Activated CD8-positive, alpha-beta T cell treated with anti-CD3 and anti-CD28 coated beads, Interleukin-2, amount 10 ng/mL, durations not matched to agents 7 days and 5 days (primary cell): Measurements from ENCODE around the gene OPRM1. TPM values are rescaled to one million over a fixed set of nuclear protein-coding genes. Genes with fewer than 3 reads are reported as not detected.

Source experiments
- ATAC-seq: fragments of 150-1000 bp; cut with Tn5 transposase; one replicate; pipeline ENCODE4 v1.10.0; 2021; ENCODE audit warnings: moderate library complexity
- CTCF ChIA-PET: fragments of 350-600 bp; sonication (Branson Sonifier 250); formaldehyde crosslinking; loops from one replicate; lab custom pipeline; 2021; ENCODE audit warnings: antibody characterized with exemption; lab: Charles Lee
- POLR2A ChIA-PET: fragments of 350-600 bp; sonication (Branson Sonifier 250); formaldehyde crosslinking; loops from one replicate; lab custom pipeline; 2021; ENCODE audit warnings: antibody characterized with exemption; lab: Charles Lee
- DNase-seq: peaks from one replicate; pipeline ENCODE4 v3.0.0-alpha.2; 2020
- H3K27ac Mint-ChIP-seq: one replicate; pipeline ENCODE4 v1.8.0; 2021; ENCODE audit warnings: mild to moderate bottlenecking, mixed read lengths
- H3K27me3 Mint-ChIP-seq: one replicate; pipeline ENCODE4 v1.8.0; 2021; ENCODE audit warnings: low read depth, mixed read lengths
- H3K36me3 Mint-ChIP-seq: one replicate; pipeline ENCODE4 v1.8.0; 2021; ENCODE audit warnings: low read depth, mixed read lengths
- H3K4me1 Mint-ChIP-seq: one replicate; pipeline ENCODE4 v1.8.0; 2021; ENCODE audit warnings: low read depth, mixed read lengths
- H3K4me3 Mint-ChIP-seq: one replicate; pipeline ENCODE4 v1.8.0; 2021; ENCODE audit warnings: mild to moderate bottlenecking, mixed read lengths
- H3K9me3 Mint-ChIP-seq: one replicate; pipeline ENCODE4 v1.8.0; 2022; ENCODE audit warnings: mixed read lengths; ENCODE audit not compliant: insufficient read depth
- total RNA-seq, 2 experiments: library from RNA; stranded (reverse); gene quantifications; one replicate each; pipeline ENCODE4 v1.2.3, GENCODE V29; 2021

The OPRM1 gene
- total RNA-seq, 2 experiments from 2014 or later = not detected

DNA sequence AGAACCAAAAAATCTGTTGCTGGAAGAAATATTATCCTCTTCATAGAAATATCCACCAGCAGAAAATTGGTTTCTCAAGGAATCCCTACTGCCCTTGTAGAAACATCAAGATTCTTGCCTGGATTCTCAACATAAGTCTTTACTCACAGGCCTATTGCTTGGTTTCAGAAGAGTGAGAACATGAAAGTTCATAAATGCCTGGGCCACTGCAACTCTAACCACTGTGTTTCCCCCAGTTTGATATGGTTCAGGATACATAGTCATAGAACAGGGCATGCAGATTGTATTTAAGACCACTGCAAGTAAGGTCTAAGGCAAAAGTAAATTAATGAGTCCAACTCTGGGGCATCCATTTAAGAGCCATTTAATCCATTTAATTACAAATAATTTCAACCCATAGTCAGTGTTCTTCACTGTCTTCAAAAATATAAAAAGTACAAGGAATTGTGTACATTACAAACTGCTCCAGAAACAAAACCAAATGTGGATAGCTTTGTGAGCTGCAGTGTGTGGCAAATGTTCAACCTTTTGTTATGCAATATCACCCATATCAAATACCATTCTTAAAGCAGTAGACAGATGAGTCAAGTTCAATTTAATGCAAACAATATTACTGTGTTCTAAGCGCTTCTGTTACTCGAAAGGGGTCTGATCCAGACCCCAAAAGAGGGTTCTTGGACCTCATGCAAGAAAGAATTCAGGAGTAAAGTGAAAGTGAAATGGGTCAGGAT lies 83.3 kb downstream of the OPRM1 start:
- POLR2A ChIA-PET = no interaction called here
- Mint-ChIP-seq H3K9me3 (no peaks in the 10 kb centered on the region), H3K36me3 (no peaks in the 10 kb centered on the region), H3K4me1 (peaks cover 3% of the 10 kb centered on the region), H3K27ac (no peak overlapping the region), H3K27me3 (peaks cover 4% of the 10 kb centered on the region), H3K4me3 (no peak overlapping the region)
- ATAC-seq (no peak), DNase-seq (no peak)
- CTCF ChIA-PET = no interaction called here

DNA sequence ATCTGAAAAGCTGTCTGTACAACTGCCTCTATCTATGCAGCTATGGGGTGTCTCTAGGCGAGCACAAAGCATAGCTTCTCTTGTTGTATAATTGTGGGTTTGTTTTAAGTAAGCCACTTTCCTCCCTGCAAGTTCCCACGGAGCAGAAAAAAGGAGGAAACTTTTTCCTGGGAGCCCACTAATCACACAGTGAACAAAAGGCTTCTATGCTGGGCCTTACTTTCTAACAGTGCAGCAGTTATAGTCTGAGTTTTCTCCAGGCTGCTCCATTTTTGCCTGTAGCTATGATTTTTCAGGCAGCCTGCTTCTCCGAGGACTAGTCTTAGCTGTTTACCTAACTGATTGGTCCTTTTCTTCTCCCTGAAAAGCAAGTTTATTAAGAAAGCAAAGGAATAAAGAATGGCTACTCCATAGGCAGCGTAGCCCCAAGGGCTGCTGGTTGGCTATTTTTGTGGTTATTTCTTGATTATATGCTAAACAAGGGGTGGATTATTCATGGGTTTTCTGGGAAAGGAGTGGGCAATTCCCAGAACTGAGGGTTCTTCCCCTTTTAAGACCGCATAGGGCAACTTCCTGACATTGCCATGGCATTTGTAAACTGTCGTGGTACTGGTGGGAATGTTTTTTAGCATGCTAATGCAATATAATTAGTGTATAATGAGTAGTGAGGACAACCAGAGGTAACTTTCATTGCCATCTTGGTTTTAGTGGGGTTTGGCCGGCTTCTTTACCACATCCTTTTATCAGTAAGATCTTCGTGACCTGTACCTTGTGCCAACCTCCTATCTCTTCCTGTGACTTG lies 84.3 kb downstream of the OPRM1 start:
- H3K4me1 Mint-ChIP-seq = peaks cover 3% of the 10 kb centered on the region
- H3K27ac Mint-ChIP-seq = no peak overlapping the region
- ATAC-seq = no peak
- H3K9me3 Mint-ChIP-seq = no peaks in the 10 kb centered on the region
- ChIA-PET POLR2A (no interaction called here), CTCF (no interaction called here)
- H3K27me3 Mint-ChIP-seq = peaks cover 4% of the 10 kb centered on the region
- no peaks in the 10 kb centered on the region for H3K36me3 Mint-ChIP-seq
- DNase-seq = no peak
- H3K4me3 Mint-ChIP-seq = no peak overlapping the region

DNA sequence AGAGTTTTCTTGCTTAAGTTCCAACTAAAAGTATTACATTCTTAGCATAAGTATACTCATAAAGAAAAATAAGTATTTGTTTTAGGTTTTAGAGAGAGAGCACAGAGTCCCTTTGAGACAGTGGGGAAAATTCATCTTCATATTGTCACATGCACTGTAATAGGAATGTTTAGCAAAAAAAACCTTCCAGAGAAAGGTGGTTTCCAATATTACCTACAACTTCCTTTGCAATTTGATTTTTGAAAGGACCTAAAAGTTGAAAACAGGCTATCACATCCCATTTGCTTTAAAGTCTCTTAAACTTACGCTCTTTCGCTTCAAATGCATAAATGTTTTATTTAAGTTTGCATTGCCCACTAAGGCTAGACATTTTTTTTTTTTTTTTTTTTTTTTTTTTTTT lies 86.4 kb downstream of the OPRM1 start:
- H3K4me1 Mint-ChIP-seq = peaks cover 3% of the 10 kb centered on the region
- DNase-seq (no peak), ATAC-seq (no peak)
- ChIA-PET POLR2A (no interaction called here), CTCF (no interaction called here)
- no peak overlapping the region for H3K4me3 Mint-ChIP-seq
- H3K9me3 Mint-ChIP-seq = no peaks in the 10 kb centered on the region
- no peaks in the 10 kb centered on the region for H3K27me3 Mint-ChIP-seq
- no peak overlapping the region for H3K27ac Mint-ChIP-seq
- no peaks in the 10 kb centered on the region for H3K36me3 Mint-ChIP-seq

GRCh38 chr6:154127657-154128056 lies 88.6 kb downstream of the OPRM1 start:
- ATAC-seq = no peak
- H3K36me3 Mint-ChIP-seq = no peaks in the 10 kb centered on the region
- ChIA-PET POLR2A (no interaction called here), CTCF (no interaction called here)
- no peaks in the 10 kb centered on the region for H3K27me3 Mint-ChIP-seq
- no peaks in the 10 kb centered on the region for H3K9me3 Mint-ChIP-seq
- H3K27ac Mint-ChIP-seq = no peak overlapping the region
- no peak for DNase-seq
- H3K4me3 Mint-ChIP-seq = no peak overlapping the region
- peaks cover 3% of the 10 kb centered on the region for H3K4me1 Mint-ChIP-seq

DNA sequence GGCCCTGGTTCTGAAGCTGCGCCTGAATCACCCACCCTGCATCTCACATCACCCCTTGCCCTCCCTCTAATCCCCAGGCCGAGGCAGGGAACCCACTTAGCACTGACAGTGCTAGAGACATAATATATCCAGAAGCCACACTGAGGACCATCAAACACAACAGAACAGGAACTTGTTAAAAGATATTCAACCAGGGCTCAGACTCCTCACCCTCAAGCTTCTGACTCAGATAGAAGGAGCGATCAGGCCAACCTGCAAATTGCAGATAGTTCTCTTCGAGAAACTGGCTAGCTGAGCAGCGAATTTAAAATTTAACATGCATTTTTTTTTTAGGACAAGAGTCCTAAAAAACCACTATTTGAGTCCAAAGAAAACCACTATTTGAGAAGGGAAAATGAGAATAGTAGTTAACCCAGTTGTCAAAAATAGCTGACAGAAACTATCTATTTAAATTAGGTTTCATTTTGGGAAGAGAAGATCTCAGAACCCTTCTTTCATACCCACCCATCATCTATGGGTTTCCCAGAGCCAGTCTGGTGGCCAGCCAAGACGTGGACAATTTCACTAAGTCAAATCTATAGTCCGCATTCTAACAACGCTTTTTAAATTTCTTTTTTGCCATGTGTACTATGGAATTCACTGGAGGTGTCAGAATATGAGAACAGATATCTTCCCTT lies 95.6 kb downstream of the OPRM1 start:
- no peaks in the 10 kb centered on the region for H3K27me3 Mint-ChIP-seq
- H3K36me3 Mint-ChIP-seq = no peaks in the 10 kb centered on the region
- no peak overlapping the region for H3K4me3 Mint-ChIP-seq
- no peak overlapping the region for H3K27ac Mint-ChIP-seq
- no peaks in the 10 kb centered on the region for H3K9me3 Mint-ChIP-seq
- CTCF ChIA-PET = no interaction called here
- POLR2A ChIA-PET = no interaction called here
- ATAC-seq (no peak), DNase-seq (no peak)
- H3K4me1 Mint-ChIP-seq = no peaks in the 10 kb centered on the region

DNA sequence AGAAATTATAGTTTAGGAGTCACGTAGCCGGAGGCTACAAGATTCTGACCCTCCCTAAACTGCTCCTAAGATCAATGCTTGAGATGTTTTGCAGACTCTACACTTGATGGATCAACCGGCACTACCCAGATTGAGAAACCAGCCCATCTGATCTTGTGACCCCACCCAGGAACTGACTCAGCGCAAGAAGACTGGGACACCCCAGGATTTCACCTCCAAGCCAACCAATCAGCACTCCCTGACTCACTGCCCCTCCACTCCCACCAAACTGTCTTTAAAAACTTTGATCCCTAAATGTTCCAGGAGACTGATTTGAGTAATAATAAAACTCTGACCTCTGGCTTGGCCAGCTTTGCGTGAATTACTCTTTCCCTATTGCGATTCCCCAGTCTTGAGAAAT lies 99.8 kb downstream of the OPRM1 start:
- ATAC-seq = no peak
- Mint-ChIP-seq H3K27ac (no peak overlapping the region), H3K27me3 (no peaks in the 10 kb centered on the region), H3K4me1 (no peaks in the 10 kb centered on the region), H3K36me3 (no peaks in the 10 kb centered on the region), H3K9me3 (no peaks in the 10 kb centered on the region), H3K4me3 (no peak overlapping the region)
- DNase-seq = no peak
- POLR2A ChIA-PET = no interaction called here
- CTCF ChIA-PET = no interaction called here

DNA sequence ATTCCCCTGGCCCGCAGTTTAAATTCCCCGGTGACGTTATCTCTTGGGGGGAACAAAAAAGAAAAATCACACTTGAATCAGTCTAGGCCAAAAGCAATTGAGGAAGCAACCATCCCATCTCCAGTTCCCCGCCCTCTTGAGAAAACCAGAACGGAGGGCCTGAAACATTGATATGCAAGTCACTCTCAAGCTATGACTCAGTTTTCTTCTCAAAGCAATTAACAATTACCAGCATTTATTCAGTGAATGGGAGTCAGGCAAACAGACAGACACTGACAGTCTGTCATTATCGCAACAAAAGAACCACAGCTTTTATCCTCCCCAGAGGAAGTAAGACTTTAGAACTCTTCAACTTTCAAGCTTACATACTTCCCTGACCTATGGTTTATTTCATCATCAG lies 100.9 kb downstream of the OPRM1 start:
- H3K36me3 Mint-ChIP-seq = no peaks in the 10 kb centered on the region
- CTCF ChIA-PET = interaction anchor here (0.9 to 2.5 kb wide), 3 partner anchors 17 to 466 kb away, joined by 3 to 9 read pairs (median 3); no protein-coding TSS in a partner anchor
- H3K4me3 Mint-ChIP-seq = no peak overlapping the region
- H3K27me3 Mint-ChIP-seq = no peaks in the 10 kb centered on the region
- no peak for ATAC-seq
- no peak overlapping the region for H3K27ac Mint-ChIP-seq
- H3K9me3 Mint-ChIP-seq = no peaks in the 10 kb centered on the region
- DNase-seq = no peak
- POLR2A ChIA-PET = no interaction called here
- H3K4me1 Mint-ChIP-seq = no peaks in the 10 kb centered on the region

DNA sequence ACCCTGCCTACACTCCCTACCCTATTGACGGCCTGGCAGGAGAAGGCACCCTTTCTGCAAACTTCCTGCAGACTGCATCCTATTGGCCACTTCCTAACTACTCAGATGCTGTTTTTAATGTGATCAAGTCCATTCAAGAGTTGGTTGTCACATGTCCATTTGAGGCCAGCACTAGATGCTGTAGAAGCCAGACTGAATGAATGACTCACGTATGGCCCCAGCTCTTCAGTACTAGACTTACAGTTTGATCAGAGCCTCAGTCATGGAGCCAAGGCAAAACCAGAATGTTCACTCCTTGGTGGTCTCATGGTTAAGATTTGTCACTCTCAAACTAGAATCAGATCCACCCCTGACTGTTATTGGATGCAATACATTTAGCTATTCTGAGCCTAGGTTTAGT lies 101.7 kb downstream of the OPRM1 start:
- Mint-ChIP-seq H3K4me3 (no peak overlapping the region), H3K4me1 (no peaks in the 10 kb centered on the region), H3K27me3 (peaks cover 2% of the 10 kb centered on the region), H3K9me3 (no peaks in the 10 kb centered on the region), H3K27ac (no peak overlapping the region), H3K36me3 (no peaks in the 10 kb centered on the region)
- CTCF ChIA-PET = interaction anchor here (2.5 kb wide), 1 partner anchor 16 kb away, joined by 9 read pairs; no protein-coding TSS in a partner anchor
- DNase-seq (no peak), ATAC-seq (no peak)
- POLR2A ChIA-PET = no interaction called here

GRCh38 chr6:154143753-154144152 lies 104.7 kb downstream of the OPRM1 start:
- peaks cover 2% of the 10 kb centered on the region for H3K27me3 Mint-ChIP-seq
- ATAC-seq (no peak), DNase-seq (no peak)
- no peaks in the 10 kb centered on the region for H3K4me1 Mint-ChIP-seq
- no peak overlapping the region for H3K27ac Mint-ChIP-seq
- ChIA-PET CTCF (no interaction called here), POLR2A (no interaction called here)
- no peaks in the 10 kb centered on the region for H3K9me3 Mint-ChIP-seq
- H3K36me3 Mint-ChIP-seq = no peaks in the 10 kb centered on the region
- no peak overlapping the region for H3K4me3 Mint-ChIP-seq

DNA sequence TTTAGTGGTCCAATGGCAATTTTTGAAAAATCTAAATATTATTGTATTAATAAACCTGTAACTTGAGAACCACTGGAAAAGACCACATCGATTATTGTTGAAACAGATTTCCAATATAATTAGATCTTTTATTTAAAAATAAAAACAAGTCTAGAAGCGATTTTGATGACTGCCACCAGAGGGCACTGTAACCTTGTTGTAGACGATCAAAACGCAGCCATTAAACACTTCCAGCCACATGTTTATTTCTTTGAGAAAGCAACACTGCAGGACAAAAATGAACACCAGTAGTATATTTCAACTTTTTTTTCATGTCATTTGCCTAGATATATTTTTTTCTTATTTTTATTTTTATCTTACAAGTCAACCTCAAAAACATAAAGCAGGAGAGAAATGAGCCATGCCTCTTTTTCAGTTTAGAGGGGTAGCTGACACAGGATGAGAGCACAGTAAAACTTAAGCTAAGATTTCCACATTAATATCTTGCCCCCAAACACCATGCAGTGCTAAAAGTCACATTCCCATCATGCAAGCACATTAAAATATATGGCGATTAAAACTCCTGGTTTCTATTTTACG lies 115.4 kb downstream of the OPRM1 start:
- Mint-ChIP-seq H3K27ac (no peak overlapping the region), H3K36me3 (peaks cover 6% of the 10 kb centered on the region), H3K4me3 (no peak overlapping the region), H3K9me3 (no peaks in the 10 kb centered on the region), H3K27me3 (no peaks in the 10 kb centered on the region), H3K4me1 (peaks cover 33% of the 10 kb centered on the region)
- ATAC-seq (no peak), DNase-seq (peak; percentile 81)
- CTCF ChIA-PET = interaction anchor here (0.6 to 4.9 kb wide), 18 partner anchors 10 to 521 kb away, joined by 3 to 74 read pairs (median 4); no protein-coding TSS in a partner anchor
- POLR2A ChIA-PET = interaction anchor here (1.4 kb wide), 1 partner anchor 123 kb away, joined by 3 read pairs; no protein-coding TSS in a partner anchor

- peak overlapping the region; percentile 88 for H3K27ac Mint-ChIP-seq
- ATAC-seq = peak; percentile 96
- H3K27me3 Mint-ChIP-seq = no peaks in the 10 kb centered on the region
- CTCF ChIA-PET = interaction anchor here (1.1 to 6.5 kb wide), 20 partner anchors 8 to 215 kb away, joined by 3 to 112 read pairs (median 8); no protein-coding TSS in a partner anchor
- POLR2A ChIA-PET = no interaction called here
- H3K4me3 Mint-ChIP-seq = peak overlapping the region; percentile 64
- no peaks in the 10 kb centered on the region for H3K9me3 Mint-ChIP-seq
- peaks cover 11% of the 10 kb centered on the region for H3K36me3 Mint-ChIP-seq
- DNase-seq = peak; percentile 79
- H3K4me1 Mint-ChIP-seq = peaks cover 33% of the 10 kb centered on the region
These were observed 117.3 kb downstream of the OPRM1 start for GRCh38 chr6:154156135-154156896.
